Keratinocyte (primary cell): ENCODE results near the gene STMN3.

Experiments used
- EZH2 ChIP-seq: IDR thresholded peaks from one replicate; pipeline ENCODE4 v1.6.1; 2012; ENCODE audit warnings: inconsistent platforms, mild to moderate bottlenecking, low read length, moderate library complexity
- TF ChIP-seq, protein P1 (sequence below), 3 experiments: IDR thresholded peaks in 1 of 3; conservative IDR thresholded peaks in 1 of 3; optimal IDR thresholded peaks in 1 of 3; 2 replicates in 2 of 3; 3 replicates in 1 of 3; pipeline versions ENCODE3 to v1.5.1; 2011; ENCODE audit warnings: low read length in 3 of 3, mild to moderate bottlenecking in 3 of 3, moderate library complexity in 2 of 3, control low read depth in 1 of 3, inconsistent platforms in 1 of 3; ENCODE audit not compliant: insufficient read depth in 2 of 3; ENCODE audit errors: extremely low read depth in 1 of 3

DNA sequence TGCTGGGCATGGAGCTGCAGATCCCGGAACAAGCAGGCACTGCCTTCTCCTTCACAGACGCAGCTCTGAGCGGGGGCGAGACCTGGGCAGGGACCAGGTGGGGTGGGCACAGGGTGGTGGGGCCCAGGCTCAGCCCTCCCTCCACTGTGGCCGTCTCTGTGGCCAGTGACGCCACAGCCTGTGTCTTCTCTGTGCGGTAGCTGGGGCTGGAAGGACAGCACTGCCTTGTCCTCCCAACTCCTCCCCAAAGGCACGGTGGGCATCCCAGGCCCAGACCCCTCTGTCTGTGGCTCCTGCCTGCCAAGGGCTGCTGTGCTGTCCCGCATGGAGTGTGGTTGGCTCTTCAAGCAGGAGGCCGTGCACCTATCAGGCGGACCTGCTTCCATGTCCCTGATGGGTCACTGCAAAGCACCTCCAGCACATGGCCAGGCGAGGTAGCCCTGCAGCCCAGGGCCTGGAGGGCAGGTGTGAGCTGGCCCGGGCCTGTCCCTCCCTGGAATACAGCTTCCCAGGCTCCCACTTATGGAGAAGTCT lies 28.5 kb upstream of the STMN3 start:
- no peak for TF ChIP-seq EZH2
- TF ChIP-seq, protein P1, sequence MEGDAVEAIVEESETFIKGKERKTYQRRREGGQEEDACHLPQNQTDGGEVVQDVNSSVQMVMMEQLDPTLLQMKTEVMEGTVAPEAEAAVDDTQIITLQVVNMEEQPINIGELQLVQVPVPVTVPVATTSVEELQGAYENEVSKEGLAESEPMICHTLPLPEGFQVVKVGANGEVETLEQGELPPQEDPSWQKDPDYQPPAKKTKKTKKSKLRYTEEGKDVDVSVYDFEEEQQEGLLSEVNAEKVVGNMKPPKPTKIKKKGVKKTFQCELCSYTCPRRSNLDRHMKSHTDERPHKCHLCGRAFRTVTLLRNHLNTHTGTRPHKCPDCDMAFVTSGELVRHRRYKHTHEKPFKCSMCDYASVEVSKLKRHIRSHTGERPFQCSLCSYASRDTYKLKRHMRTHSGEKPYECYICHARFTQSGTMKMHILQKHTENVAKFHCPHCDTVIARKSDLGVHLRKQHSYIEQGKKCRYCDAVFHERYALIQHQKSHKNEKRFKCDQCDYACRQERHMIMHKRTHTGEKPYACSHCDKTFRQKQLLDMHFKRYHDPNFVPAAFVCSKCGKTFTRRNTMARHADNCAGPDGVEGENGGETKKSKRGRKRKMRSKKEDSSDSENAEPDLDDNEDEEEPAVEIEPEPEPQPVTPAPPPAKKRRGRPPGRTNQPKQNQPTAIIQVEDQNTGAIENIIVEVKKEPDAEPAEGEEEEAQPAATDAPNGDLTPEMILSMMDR (optimal IDR thresholded peaks at IDR 0.05 in 1 of 3, IDR thresholded peaks at IDR 0.05 in 1 of 3, conservative IDR thresholded peaks at IDR 0.05 in 1 of 3; ENCODE audit: extremely low read depth in 1 of 3, insufficient read depth in 2 of 3, low read length in 3 of 3): no peak
